Cerebellar nuclear complex (tissue), 1 donor: ENCODE measurements around the gene SEC14L3.

Experiments used
- DNase-seq, 2 experiments: peaks; one replicate each; lab custom pipeline; 2025; lab: John Stamatoyannopoulos, UW

Gene SEC14L3

GRCh38 chr22:30471616-30472318 lies at the start of gene SEC14L3:
Gene SEC14L3, minus strand, starts transcription at chr22:30472017. Its CDS starts 59 bp downstream, at chr22:30471958.
- DNase-seq: no peak

GRCh38 chr22:30519842-30520425 lies 48.1 kb upstream of the SEC14L3 start:
- no peak for DNase-seq

GRCh38 chr22:30516731-30517130 lies 44.9 kb upstream of the SEC14L3 start:
- DNase-seq: no peak

GRCh38 chr22:30516273-30516672 lies 44.5 kb upstream of the SEC14L3 start:
- no peak for DNase-seq

- DNase-seq: no peak
These were observed 42.4 kb upstream of the SEC14L3 start for GRCh38 chr22:30514252-30514651.

GRCh38 chr22:30513462-30513861 lies 41.6 kb upstream of the SEC14L3 start:
- no peak for DNase-seq

GRCh38 chr22:30511911-30512310 lies 40.1 kb upstream of the SEC14L3 start:
- DNase-seq: no peak

GRCh38 chr22:30511109-30511508 lies 39.3 kb upstream of the SEC14L3 start:
- no peak for DNase-seq

- no peak for DNase-seq
These were observed 36.4 kb upstream of the SEC14L3 start for GRCh38 chr22:30508216-30508615.

GRCh38 chr22:30507670-30508069 lies 35.9 kb upstream of the SEC14L3 start:
- no peak for DNase-seq

GRCh38 chr22:30506507-30506968 lies 34.7 kb upstream of the SEC14L3 start:
- no peak for DNase-seq

GRCh38 chr22:30503551-30503950 lies 31.7 kb upstream of the SEC14L3 start:
- no peak for DNase-seq

GRCh38 chr22:30502911-30503310 lies 31.1 kb upstream of the SEC14L3 start:
- DNase-seq: no peak

- no peak for DNase-seq
These were observed 30.3 kb upstream of the SEC14L3 start for GRCh38 chr22:30502153-30502552.

GRCh38 chr22:30500628-30501027 lies 28.8 kb upstream of the SEC14L3 start:
- no peak for DNase-seq

GRCh38 chr22:30497466-30498150 lies 25.8 kb upstream of the SEC14L3 start:
- no peak for DNase-seq

- no peak for DNase-seq
These were observed 23.4 kb upstream of the SEC14L3 start for GRCh38 chr22:30495041-30495784.

GRCh38 chr22:30492144-30492543 lies 20.3 kb upstream of the SEC14L3 start:
- DNase-seq: no peak

- no peak for DNase-seq
These were observed 19.6 kb upstream of the SEC14L3 start for GRCh38 chr22:30491381-30491780.

- no peak for DNase-seq
These were observed 18.6 kb upstream of the SEC14L3 start for GRCh38 chr22:30490399-30490798.

- no peak for DNase-seq
These were observed 16.3 kb upstream of the SEC14L3 start for GRCh38 chr22:30488121-30488520.

GRCh38 chr22:30486661-30487115 lies 14.9 kb upstream of the SEC14L3 start:
- DNase-seq: no peak
